Measurements from ENCODE around the gene ADAMTS17. TPM values are rescaled to one million over a fixed set of nuclear protein-coding genes. Genes with fewer than 3 reads are reported as not detected.

Gene ADAMTS17
- total and polyA plus RNA-seq, 4 donors, result 0.28 to 46.9 (median 9.1) TPM

DNA sequence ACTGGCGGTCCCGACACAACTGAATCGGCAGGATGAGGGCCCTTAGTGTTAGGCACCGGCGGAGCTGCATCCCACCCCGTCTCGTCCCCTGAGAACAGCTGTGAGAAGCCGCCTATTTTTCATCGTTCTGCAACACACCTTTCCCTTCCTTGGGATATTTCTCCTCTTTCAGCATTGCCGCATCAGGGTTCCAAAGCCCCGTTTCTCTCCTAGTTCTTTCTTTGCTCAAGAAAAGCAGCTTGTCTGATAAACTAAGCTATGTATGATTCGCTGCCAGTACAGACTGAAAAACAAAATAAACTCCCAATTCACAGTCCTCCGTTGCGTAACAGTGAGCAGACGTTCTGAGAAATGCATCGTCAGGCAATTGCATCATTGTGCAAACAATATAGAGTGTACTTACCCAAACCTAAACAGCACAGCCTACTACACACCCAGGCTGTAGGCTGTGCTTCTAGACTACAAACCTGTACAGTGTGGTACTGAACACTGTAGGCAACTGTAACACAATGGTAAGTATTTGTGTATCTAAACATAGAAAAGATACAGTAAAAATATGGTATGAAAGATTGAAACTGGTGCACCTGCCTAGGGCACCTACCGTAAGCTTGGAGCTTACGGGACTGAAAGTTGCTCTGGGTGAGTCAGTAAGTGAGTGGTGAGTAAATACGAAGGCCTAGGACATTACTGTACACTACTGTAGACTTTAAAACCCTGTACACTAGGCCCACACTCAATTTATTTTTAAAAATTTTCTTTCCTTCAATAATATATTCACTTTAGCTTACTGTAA, 8.9 kb upstream of the ADAMTS17 start:
- 17% methylated on average over 19 of the region's 19 CpGs for WGBS
- DNase-seq (ENCODE audit: low spot score), result no peak
- H3K9me3 ChIP-seq (ENCODE audit: control insufficient read depth in 4 of 4, low read length in 3 of 4), result no peaks in the 10 kb centered on the region
- no peaks in the 10 kb centered on the region for H3K27me3 ChIP-seq (ENCODE audit: control insufficient read depth in 4 of 4, insufficient read depth in 4 of 4, low read length in 3 of 4)
- H3K27ac ChIP-seq (ENCODE audit: low read depth in 1 of 2, low read length in 2 of 2), result peak overlapping the region; percentile 99 to 100
- TF ChIP-seq JUND (IDR thresholded peaks at IDR 0.05) (peak; percentile 85 to 94), SP1 (IDR thresholded peaks at IDR 0.05) (peak; percentile 58), NR2F2 (IDR thresholded peaks at IDR 0.05) (no peak), YY1 (IDR thresholded peaks at IDR 0.05) (no peak), TAF1 (conservative IDR thresholded peaks at IDR 0.05) (peak; percentile 9), ZBTB33 (IDR thresholded peaks at IDR 0.05) (peak; percentile 75), FOXA2 (IDR thresholded peaks at IDR 0.05) (peak; percentile 82), FOXA1 (IDR thresholded peaks at IDR 0.05) (peak; percentile 71), GABPA (IDR thresholded peaks at IDR 0.05 in 1 of 2, conservative IDR thresholded peaks at IDR 0.05 in 1 of 2) (no peak), RAD21 (IDR thresholded peaks at IDR 0.05) (no peak), REST (IDR thresholded peaks at IDR 0.05) (peak; percentile 67), ATF3 (IDR thresholded peaks at IDR 0.05) (peak; percentile 93), RXRA (IDR thresholded peaks at IDR 0.05) (peak; percentile 42 to 77), HNF4A (conservative IDR thresholded peaks at IDR 0.05) (peak; percentile 46 to 61)
- TF ChIP-seq, protein P1, sequence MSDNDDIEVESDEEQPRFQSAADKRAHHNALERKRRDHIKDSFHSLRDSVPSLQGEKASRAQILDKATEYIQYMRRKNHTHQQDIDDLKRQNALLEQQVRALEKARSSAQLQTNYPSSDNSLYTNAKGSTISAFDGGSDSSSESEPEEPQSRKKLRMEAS (IDR thresholded peaks at IDR 0.05), result peak; percentile 34
- peaks cover 0 to 43% (median 9%) of the 10 kb centered on the region in 4 donors for H3K4me1 ChIP-seq (ENCODE audit: control insufficient read depth in 4 of 4, insufficient read depth in 4 of 4, low read length in 3 of 4)
- H3K9ac ChIP-seq (ENCODE audit: low read depth in 1 of 2, low read length in 2 of 2), result peak overlapping the region; percentile 75 to 100
- peak overlapping the region; percentile 72 to 92 (median 79) for H3K4me3 ChIP-seq (ENCODE audit: low read depth in 1 of 3, low read length in 3 of 3)
- H3K36me3 ChIP-seq (ENCODE audit: control insufficient read depth in 4 of 4, insufficient read depth in 3 of 4, low read depth in 1 of 4, low read length in 3 of 4), result no peaks in the 10 kb centered on the region

- DNase-seq (ENCODE audit: low spot score), result peak; percentile 91
- peak overlapping the region; percentile 99 to 100 for H3K27ac ChIP-seq (ENCODE audit: low read depth in 1 of 2, low read length in 2 of 2)
- under 1% methylated on average over 43 of the region's 43 CpGs for WGBS
Measured at GRCh38 chr15:100349696-100350433, 8.1 kb upstream of the ADAMTS17 start.

More at GRCh38 chr15:100349696-100350433, 8.1 kb upstream of the ADAMTS17 start:
- Histone ChIP-seq H3K9me3 (ENCODE audit: control insufficient read depth in 4 of 4, low read length in 3 of 4) (no peaks in the 10 kb centered on the region), H3K4me1 (ENCODE audit: control insufficient read depth in 4 of 4, insufficient read depth in 4 of 4, low read length in 3 of 4) (peaks cover 2 to 44% (median 11%) of the 10 kb centered on the region in 4 donors), H3K27me3 (ENCODE audit: control insufficient read depth in 4 of 4, insufficient read depth in 4 of 4, low read length in 3 of 4) (no peaks in the 10 kb centered on the region), H3K36me3 (ENCODE audit: control insufficient read depth in 4 of 4, insufficient read depth in 3 of 4, low read depth in 1 of 4, low read length in 3 of 4) (no peaks in the 10 kb centered on the region), H3K9ac (ENCODE audit: low read depth in 1 of 2, low read length in 2 of 2) (peak overlapping the region; percentile 98 to 100), H3K4me3 (ENCODE audit: low read depth in 1 of 3, low read length in 3 of 3) (peak overlapping the region; percentile 72 to 92 (median 79))
- TF ChIP-seq, protein P2, sequence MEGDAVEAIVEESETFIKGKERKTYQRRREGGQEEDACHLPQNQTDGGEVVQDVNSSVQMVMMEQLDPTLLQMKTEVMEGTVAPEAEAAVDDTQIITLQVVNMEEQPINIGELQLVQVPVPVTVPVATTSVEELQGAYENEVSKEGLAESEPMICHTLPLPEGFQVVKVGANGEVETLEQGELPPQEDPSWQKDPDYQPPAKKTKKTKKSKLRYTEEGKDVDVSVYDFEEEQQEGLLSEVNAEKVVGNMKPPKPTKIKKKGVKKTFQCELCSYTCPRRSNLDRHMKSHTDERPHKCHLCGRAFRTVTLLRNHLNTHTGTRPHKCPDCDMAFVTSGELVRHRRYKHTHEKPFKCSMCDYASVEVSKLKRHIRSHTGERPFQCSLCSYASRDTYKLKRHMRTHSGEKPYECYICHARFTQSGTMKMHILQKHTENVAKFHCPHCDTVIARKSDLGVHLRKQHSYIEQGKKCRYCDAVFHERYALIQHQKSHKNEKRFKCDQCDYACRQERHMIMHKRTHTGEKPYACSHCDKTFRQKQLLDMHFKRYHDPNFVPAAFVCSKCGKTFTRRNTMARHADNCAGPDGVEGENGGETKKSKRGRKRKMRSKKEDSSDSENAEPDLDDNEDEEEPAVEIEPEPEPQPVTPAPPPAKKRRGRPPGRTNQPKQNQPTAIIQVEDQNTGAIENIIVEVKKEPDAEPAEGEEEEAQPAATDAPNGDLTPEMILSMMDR (IDR thresholded peaks at IDR 0.05; ENCODE audit: low read depth, low read length, missing input control), result peak; percentile 98
- TF ChIP-seq, protein P1 (IDR thresholded peaks at IDR 0.05), result peak; percentile 56
- TF ChIP-seq YY1 (IDR thresholded peaks at IDR 0.05), result peak; percentile 60
- peak; percentile 13 for TF ChIP-seq REST (IDR thresholded peaks at IDR 0.05)
- no peak for TF ChIP-seq RXRA (IDR thresholded peaks at IDR 0.05)
- peak; percentile 71 to 82 for TF ChIP-seq RAD21 (IDR thresholded peaks at IDR 0.05)
- peak; percentile 34 for TF ChIP-seq TAF1 (conservative IDR thresholded peaks at IDR 0.05)
- no peak for TF ChIP-seq HNF4G (IDR thresholded peaks at IDR 0.05)
- peak; percentile 15 for TF ChIP-seq SP1 (IDR thresholded peaks at IDR 0.05)
